ENCODE data around the gene ATAD3C. TPM values are rescaled to one million over a fixed set of nuclear protein-coding genes. Genes with fewer than 3 reads are reported as not detected.

ATAD3C gene, protein sequence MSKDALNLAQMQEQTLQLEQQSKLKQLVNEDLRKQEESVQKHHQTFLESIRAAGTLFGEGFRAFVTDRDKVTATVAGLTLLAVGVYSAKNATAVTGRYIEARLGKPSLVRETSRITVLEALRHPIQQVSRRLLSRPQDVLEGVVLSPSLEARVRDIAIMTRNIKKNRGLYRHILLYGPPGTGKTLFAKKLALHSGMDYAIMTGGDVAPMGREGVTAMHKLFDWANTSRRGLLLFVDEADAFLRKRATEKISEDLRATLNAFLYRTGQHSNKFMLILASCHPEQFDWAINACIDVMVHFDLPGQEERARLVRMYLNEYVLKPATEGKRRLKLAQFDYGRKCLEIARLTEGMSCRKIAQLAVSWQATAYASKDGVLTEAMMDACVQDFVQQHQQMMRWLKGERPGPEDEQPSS
- total RNA-seq (2022; extraction: Qiagen RNA extraction; ENCODE audit: low read depth): not detected in 5 replicates

DNA sequence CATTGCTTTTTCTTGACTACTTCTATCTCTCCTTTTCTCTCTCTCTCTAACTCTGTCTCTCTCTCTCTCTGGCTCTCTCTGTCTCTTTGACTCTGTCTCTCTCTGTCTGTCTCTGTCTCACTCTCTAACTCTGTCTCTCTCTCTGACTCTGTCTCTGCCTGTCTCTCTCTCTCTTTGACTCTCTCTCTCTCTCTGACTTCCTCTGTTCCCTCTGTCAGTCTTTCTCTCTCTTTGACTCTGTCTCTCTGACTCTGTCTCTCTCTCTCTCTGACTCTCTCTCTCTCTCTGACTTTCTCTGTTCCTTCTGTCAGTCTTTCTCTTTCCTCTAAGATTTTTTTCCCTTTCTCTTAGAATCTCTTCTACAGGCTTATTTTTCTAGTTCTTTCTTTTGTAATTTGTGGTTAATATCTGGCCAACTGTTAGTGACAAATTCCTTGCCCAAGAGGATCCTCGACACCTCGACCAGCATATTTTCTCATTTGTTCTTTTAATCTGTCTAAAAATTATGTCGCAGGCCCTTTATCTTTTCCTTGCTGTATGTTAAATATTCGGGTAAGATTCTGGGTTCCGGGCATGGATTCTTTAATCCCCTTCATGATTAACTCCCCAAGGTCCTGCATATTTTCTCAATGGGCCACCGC lies at the start of gene ATAD3C:
Gene ATAD3C (plus strand): TSS at position 591 of the 641 bp plus-strand sequence. CDS start 995 bp downstream, outside the sequence.

DNA sequence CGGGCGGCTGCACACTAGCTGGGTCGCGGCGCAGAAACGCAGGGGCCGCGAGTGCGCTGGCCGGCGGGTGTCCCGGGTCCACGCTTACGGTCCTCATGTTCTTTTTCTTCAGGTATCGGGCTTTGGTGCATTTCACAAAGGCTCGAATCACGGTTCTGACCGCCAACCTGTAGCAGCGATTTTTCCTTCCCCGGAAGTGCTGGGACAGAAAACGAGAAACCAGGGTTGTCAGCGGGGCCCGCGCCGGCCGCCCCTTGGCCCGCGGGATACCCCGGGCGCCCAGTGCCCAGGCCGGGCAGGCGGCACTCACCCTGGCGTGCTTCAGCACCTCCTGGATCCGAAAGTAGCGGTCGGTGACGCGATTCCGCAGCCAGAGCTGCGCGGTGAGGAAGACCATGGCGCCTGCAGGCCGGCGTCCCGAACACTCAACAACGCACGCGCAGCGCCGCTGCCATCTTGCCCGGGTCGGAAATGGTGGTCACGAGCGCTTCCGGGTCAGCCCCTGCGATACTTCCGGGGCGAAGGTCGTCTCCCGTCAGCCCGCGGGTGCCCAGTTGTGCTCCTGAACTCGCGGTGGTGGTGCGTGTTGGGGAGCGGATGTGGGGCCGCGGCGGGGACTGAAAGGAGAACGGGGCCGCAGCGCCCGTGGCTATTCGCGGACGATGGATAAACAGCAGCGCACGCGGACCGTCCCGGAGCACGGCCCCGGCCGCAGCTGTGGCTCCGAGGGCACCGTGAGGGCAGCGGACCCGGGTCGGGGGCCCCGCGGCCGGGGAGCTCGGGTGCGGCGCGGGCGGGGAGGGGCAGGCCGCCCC lies 42.5 kb upstream of the ATAD3C start, which contains the start of gene MRPL20:
Gene MRPL20 (minus strand): TSS at position 473 of the 815 bp plus-strand sequence. CDS start 76 bp downstream, at position 397.

DNA sequence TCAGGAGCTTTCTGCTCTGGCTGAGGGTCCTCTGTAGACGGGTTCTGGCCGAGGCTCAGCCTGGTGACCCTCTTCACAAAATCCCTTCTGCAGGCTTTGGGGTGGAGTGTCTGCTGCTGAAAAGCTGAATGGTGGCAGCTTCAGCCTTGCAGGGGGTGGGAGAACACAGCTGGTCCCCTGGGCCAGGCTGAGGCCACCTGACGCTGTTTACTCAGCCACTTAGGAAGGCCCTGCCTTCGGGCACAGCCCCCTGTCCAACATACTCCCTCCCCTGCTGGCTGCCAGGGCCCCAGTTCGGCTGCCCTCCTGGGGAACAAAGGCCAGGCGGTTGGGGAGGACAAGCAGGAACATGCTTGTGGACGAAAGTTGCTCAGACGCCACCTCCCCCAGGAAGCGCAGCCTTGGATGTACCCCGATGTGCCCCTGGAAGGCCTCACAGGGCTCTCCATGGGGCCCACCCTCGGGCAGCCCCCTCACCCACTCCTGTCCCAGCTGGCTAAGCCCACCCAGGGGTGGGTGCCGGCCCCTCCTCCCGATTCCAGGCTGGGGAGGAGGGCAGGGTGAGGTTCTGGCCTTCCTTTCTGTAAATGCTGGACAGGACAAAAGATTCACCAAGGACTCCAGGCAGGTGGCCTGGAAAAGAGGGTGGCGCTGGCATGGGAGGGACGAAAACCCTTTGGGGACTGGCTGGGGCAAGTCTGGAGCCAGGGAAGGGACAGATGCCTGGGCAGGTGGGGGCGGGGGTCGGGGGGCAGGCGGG lies 28.2 kb upstream of the ATAD3C start, which contains the start of gene ANKRD65:
Gene ANKRD65 (minus strand): TSS at position 130 of the 760 bp plus-strand sequence. CDS start 271 bp downstream, outside the sequence.

DNA sequence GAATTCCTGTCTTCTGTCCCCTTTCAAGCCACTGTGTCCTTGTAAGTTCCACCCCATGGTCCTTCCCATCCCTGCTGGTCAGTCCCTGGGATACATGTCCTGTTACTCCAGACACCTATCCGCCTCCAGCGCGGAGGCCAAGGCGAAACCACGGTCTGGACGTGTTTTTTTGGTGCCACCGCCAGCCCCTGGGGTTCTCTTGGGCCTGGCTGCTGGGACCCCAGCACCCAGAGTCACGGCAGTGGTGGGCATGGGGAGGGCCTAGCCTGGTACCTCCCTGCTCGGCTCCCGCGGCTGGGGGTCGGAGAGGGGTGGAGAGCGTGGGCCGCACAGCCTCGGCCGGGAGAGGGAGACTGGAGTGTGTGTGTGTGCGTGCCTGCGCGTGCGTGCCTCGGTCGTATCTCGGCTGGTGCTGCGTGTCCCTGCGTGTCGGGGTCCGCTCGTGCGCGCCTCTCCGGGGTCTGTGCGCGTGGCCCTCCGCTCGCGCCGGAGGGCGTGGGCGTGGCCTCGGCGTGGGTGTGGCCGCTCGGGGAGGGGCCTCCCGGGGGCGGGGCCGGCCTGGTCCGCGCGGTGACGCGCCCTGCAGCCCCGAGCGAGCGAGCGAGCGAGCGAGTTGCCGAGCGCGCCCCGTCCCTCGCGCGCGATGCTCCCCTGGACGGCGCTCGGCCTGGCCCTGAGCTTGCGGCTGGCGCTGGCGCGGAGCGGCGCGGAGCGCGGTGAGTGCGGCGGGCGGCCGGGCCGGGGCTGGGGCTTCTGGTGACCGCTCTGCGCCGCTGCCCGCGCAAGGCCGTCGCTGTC lies 14.2 kb upstream of the ATAD3C start, which contains the start of gene VWA1:
Gene VWA1 (plus strand): TSS at position 585 of the 798 bp plus-strand sequence. CDS start 59 bp downstream, at position 644.

DNA sequence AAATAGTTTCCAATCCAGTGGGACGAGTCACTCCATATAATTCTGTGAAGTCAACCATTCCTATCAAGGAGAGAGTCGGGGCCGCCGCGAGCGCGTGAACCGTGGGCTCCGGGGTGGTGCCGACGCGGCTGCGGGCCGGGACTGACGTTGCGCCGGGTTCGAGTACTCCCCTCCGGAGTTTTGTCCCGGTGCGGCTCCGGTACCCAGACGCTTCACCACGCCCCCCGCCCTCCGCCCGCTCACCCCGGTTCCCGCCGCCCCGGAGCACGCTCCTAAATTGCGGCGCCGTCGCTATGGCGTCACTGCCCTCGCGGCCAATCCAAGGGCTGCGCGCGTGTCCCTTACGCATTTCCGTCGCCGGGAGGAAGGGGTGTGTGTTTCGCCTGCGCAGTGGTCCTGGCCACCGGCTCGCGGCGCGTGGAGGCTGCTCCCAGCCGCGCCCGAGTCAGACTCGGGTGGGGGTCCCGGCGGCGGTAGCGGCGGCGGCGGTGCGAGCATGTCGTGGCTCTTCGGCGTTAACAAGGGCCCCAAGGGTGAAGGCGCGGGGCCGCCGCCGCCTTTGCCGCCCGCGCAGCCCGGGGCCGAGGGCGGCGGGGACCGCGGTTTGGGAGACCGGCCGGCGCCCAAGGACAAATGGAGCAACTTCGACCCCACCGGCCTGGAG lies 22.0 kb downstream of the ATAD3C start, which contains the start of gene ATAD3B:
Gene ATAD3B (plus strand): TSS at position 377 of the 664 bp plus-strand sequence. CDS start 120 bp downstream, at position 497.

DNA sequence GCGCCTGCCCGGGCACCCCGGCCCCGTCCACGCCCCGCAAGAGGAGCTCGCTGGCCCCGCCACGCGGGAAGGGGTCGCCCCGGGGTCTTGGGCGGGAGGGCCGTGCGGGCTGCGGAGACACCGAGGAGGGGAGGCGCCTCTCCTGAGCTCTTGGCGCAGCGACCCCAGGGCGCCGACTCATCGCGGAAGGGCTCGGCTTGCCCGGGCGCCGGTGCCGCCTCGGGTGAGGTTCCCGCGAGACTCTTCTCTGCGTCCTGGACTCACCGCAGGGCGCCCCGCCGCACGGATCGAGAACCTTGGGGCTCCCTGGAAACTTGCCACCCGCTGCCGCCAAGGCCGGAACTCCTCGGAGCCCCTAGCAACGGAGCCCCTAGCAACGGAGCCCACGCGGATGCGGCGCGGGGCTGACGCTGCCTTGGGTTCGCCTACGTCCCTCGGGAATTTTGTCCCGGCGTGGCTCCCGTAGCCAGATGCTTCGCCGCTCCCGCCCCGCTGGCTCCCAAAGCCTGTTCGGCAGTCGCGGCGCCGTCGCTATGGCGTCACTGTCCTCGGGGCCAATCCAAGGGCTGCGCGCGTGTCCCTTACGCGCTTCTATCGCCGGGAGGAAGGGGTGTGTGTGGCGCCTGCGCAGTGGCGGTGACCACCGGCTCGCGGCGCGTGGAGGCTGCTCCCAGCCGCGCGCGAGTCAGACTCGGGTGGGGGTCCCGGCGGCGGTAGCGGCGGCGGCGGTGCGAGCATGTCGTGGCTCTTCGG lies 62.2 kb downstream of the ATAD3C start, which contains the start of gene ATAD3A:
Gene ATAD3A (plus strand): TSS at position 630 of the 753 bp plus-strand sequence. CDS start 107 bp downstream, at position 737.

Other genes with a start within 250 kb of the ATAD3C start
- 0.23 to 0.31 TPM in 2 of 5 replicates, not detected in the others for gene TNFRSF18, start 243.1 kb upstream of the ATAD3C start, total RNA-seq (2022; extraction: Qiagen RNA extraction; ENCODE audit: low read depth)
- 0.17 TPM in 1 of 5 replicates, not detected in the others for gene TNFRSF4, start 235.5 kb upstream of the ATAD3C start, total RNA-seq (2022; extraction: Qiagen RNA extraction; ENCODE audit: low read depth)
- 110 to 131 TPM (median 118 TPM) in 5 replicates for gene SDF4, start 217.7 kb upstream of the ATAD3C start, total RNA-seq (2022; extraction: Qiagen RNA extraction; ENCODE audit: low read depth)
- 9.3 to 19.5 TPM (median 18.1 TPM) in 5 replicates for gene B3GALT6, start 217.5 kb upstream of the ATAD3C start, total RNA-seq (2022; extraction: Qiagen RNA extraction; ENCODE audit: low read depth)
- gene C1QTNF12, start 203.0 kb upstream of the ATAD3C start, total RNA-seq (2022; extraction: Qiagen RNA extraction; ENCODE audit: low read depth): 0.97 to 1.7 TPM (median 1.5 TPM) in 5 replicates
- 35.4 to 51.3 TPM (median 47.1 TPM) in 5 replicates for gene UBE2J2, start 175.8 kb upstream of the ATAD3C start, total RNA-seq (2022; extraction: Qiagen RNA extraction; ENCODE audit: low read depth)
- 0.56 to 1.4 TPM (median 1.3 TPM) in 5 replicates for gene SCNN1D, start 169.3 kb upstream of the ATAD3C start, total RNA-seq (2022; extraction: Qiagen RNA extraction; ENCODE audit: low read depth)
- gene ACAP3, start 141.8 kb upstream of the ATAD3C start, total RNA-seq (2022; extraction: Qiagen RNA extraction; ENCODE audit: low read depth): 11.2 to 21.2 TPM (median 16.3 TPM) in 5 replicates
- gene PUSL1, start 141.1 kb upstream of the ATAD3C start, total RNA-seq (2022; extraction: Qiagen RNA extraction; ENCODE audit: low read depth): 15.4 to 25.1 TPM (median 23.2 TPM) in 5 replicates
- gene INTS11, start 125.0 kb upstream of the ATAD3C start, total RNA-seq (2022; extraction: Qiagen RNA extraction; ENCODE audit: low read depth): 47.8 to 64.8 TPM (median 58.8 TPM) in 5 replicates
- 12.8 to 22.6 TPM (median 18.6 TPM) in 5 replicates for gene CPTP, start 124.9 kb upstream of the ATAD3C start, total RNA-seq (2022; extraction: Qiagen RNA extraction; ENCODE audit: low read depth)
- gene TAS1R3, start 118.4 kb upstream of the ATAD3C start, total RNA-seq (2022; extraction: Qiagen RNA extraction; ENCODE audit: low read depth): 0.09 to 0.16 TPM (median 0.12 TPM) in 5 replicates
- gene DVL1, start 100.3 kb upstream of the ATAD3C start, total RNA-seq (2022; extraction: Qiagen RNA extraction; ENCODE audit: low read depth): 47.0 to 84.6 TPM (median 76.5 TPM) in 5 replicates
- 0.14 to 0.27 TPM (median 0.23 TPM) in 5 replicates for gene MXRA8, start 91.1 kb upstream of the ATAD3C start, total RNA-seq (2022; extraction: Qiagen RNA extraction; ENCODE audit: low read depth)
- gene AURKAIP1, start 74.5 kb upstream of the ATAD3C start, total RNA-seq (2022; extraction: Qiagen RNA extraction; ENCODE audit: low read depth): 109 to 188 TPM (median 157 TPM) in 5 replicates
- 40.1 to 58.5 TPM (median 55.1 TPM) in 5 replicates for gene CCNL2, start 50.4 kb upstream of the ATAD3C start, total RNA-seq (2022; extraction: Qiagen RNA extraction; ENCODE audit: low read depth)
- gene MRPL20, start 42.4 kb upstream of the ATAD3C start, total RNA-seq (2022; extraction: Qiagen RNA extraction; ENCODE audit: low read depth): 130 to 154 TPM (median 133 TPM) in 5 replicates
- gene ANKRD65, start 28.4 kb upstream of the ATAD3C start, total RNA-seq (2022; extraction: Qiagen RNA extraction; ENCODE audit: low read depth): 0.07 to 0.09 TPM in 2 of 5 replicates, not detected in the others
- 6.1 to 16.9 TPM (median 13.8 TPM) in 5 replicates for gene VWA1, start 14.0 kb upstream of the ATAD3C start, total RNA-seq (2022; extraction: Qiagen RNA extraction; ENCODE audit: low read depth)
- 1.6 to 3.5 TPM (median 2.7 TPM) in 5 replicates for gene ATAD3B, start 22.1 kb downstream of the ATAD3C start, total RNA-seq (2022; extraction: Qiagen RNA extraction; ENCODE audit: low read depth)
- 30.4 to 40.6 TPM (median 33.6 TPM) in 5 replicates for gene ATAD3A, start 62.5 kb downstream of the ATAD3C start, total RNA-seq (2022; extraction: Qiagen RNA extraction; ENCODE audit: low read depth)
- gene TMEM240, start 90.9 kb downstream of the ATAD3C start, total RNA-seq (2022; extraction: Qiagen RNA extraction; ENCODE audit: low read depth): 0.44 to 0.77 TPM (median 0.56 TPM) in 5 replicates
- 77.9 to 108 TPM (median 106 TPM) in 5 replicates for gene SSU72, start 125.2 kb downstream of the ATAD3C start, total RNA-seq (2022; extraction: Qiagen RNA extraction; ENCODE audit: low read depth)
- gene FNDC10, start 150.4 kb downstream of the ATAD3C start, total RNA-seq (2022; extraction: Qiagen RNA extraction; ENCODE audit: low read depth): 6.3 to 10.2 TPM (median 7.4 TPM) in 5 replicates
- 8.8 to 24.1 TPM (median 17.7 TPM) in 5 replicates for gene MIB2, start 165.8 kb downstream of the ATAD3C start, total RNA-seq (2022; extraction: Qiagen RNA extraction; ENCODE audit: low read depth)
- 0.52 to 1.0 TPM (median 0.83 TPM) in 5 replicates for gene MMP23B, start 182.5 kb downstream of the ATAD3C start, total RNA-seq (2022; extraction: Qiagen RNA extraction; ENCODE audit: low read depth)
- 22.4 to 27.4 TPM (median 26.3 TPM) in 5 replicates for gene CDK11B, start 209.3 kb downstream of the ATAD3C start, total RNA-seq (2022; extraction: Qiagen RNA extraction; ENCODE audit: low read depth)
- gene SLC35E2B, start 243.1 kb downstream of the ATAD3C start, total RNA-seq (2022; extraction: Qiagen RNA extraction; ENCODE audit: low read depth): 9.7 to 15.2 TPM (median 13.6 TPM) in 5 replicates

All from A549 treated with DMSO at 1 μM for 4 hours (cell line).